HCT116 (cell line): Measurements from ENCODE around the gene TJAP1. TPM values are rescaled to one million over a fixed set of nuclear protein-coding genes. Genes with fewer than 3 reads are reported as not detected.

ENCODE experiments used
- ATAC-seq: fragments of 200-7000 bp; cut with Tn5 transposase; 2 replicates; pipeline ENCODE4 v1.9.1; 2020; ENCODE audit warnings: mild to moderate bottlenecking, moderate library complexity
- BruUV-seq: library from RNA; stranded (reverse); fragments of 400-500 nt; replicated peaks from 2 replicates; lab custom pipeline; 2021; lab: Mats Ljungman, UMichigan
- CTCF ChIA-PET: fragments of 300-600 bp; sonication (Branson Sonifier 250); formaldehyde crosslinking; loops from one replicate; lab custom pipeline; 2021; ENCODE audit warnings: antibody characterized with exemption; lab: Charles Lee
- POLR2A ChIA-PET: fragments of 300-600, 350-600 bp; sonication (Branson Sonifier 250); formaldehyde crosslinking; loops from one replicate; lab custom pipeline; 2021; ENCODE audit warnings: antibody characterized with exemption; lab: Charles Lee
- RAD21 ChIA-PET, 2 experiments: fragments of 300-600 bp; sonication (Branson Sonifier 250); formaldehyde crosslinking; loops; one replicate each; lab custom pipeline; 2023; ENCODE audit warnings: low total read pairs in 2 of 2; ENCODE audit not compliant: uncharacterized antibody in 2 of 2, unreplicated experiment in 2 of 2, low non-redundant PET in 1 of 2; lab: Charles Lee
- DNase-seq: peaks from one replicate; pipeline ENCODE4 v3.0.0-alpha.2; 2010; ENCODE audit warnings: low read depth, low spot score
- H2AFZ ChIP-seq: fragments of 200-600 bp; shearing (Covaris generic), sonication (generic); 2 replicates; pipeline ENCODE4 v1.6.1; 2017; ENCODE audit warnings: low read depth, mixed run types, mixed read lengths, antibody characterized with exemption, low read length; ENCODE audit not compliant: poor library complexity, severe bottlenecking
- H3K27ac ChIP-seq: 2 replicates; pipeline ENCODE4 v1.5.1; 2012; ENCODE audit warnings: low read depth, low read length
- H3K27me3 ChIP-seq: fragments of 200-600 bp; sonication (generic); 2 replicates; pipeline ENCODE4 v1.6.1; 2016; ENCODE audit warnings: mixed run types, low read length, mixed read lengths; ENCODE audit not compliant: insufficient read depth
- H3K36me3 ChIP-seq, 2 experiments: fragments of 200-500 bp in 1 of 2; fragments of 200-600 bp in 1 of 2; sonication (Bioruptor generic) in 1 of 2; sonication (generic) in 1 of 2; 2 replicates each; pipeline versions ENCODE4 v1.5.1 to v1.6.1; 2014 to 2016; ENCODE audit warnings: low read length in 2 of 2, inconsistent platforms in 1 of 2, mixed read lengths in 1 of 2, mixed run types in 1 of 2; ENCODE audit not compliant: insufficient read depth in 2 of 2, control insufficient read depth in 1 of 2
- H3K4me1 ChIP-seq, 2 experiments: fragments of 200-600 bp in 1 of 2; sonication (generic) in 1 of 2; 2 replicates each; pipeline versions ENCODE4 v1.5.1 to v1.6.1; 2012 to 2017; ENCODE audit warnings: low read length in 2 of 2, inconsistent platforms in 1 of 2, mild to moderate bottlenecking in 1 of 2, mixed read lengths in 1 of 2, mixed run types in 1 of 2, moderate library complexity in 1 of 2; ENCODE audit not compliant: insufficient read depth in 2 of 2, control insufficient read depth in 1 of 2
- H3K4me2 ChIP-seq: fragments of 200-600 bp; sonication (generic); 2 replicates; pipeline ENCODE4 v1.6.1; 2017; ENCODE audit warnings: mixed run types, low read length, mixed read lengths
- H3K4me3 ChIP-seq, 2 experiments: fragments of 200-600 bp in 1 of 2; sonication (generic) in 1 of 2; replicated peaks in 1 of 2; 2 replicates each; pipeline ENCODE4 v1.5.1; 2011 to 2016; ENCODE audit warnings: low read length in 2 of 2, control low read depth in 1 of 2, low read depth in 1 of 2, mild to moderate bottlenecking in 1 of 2, mixed read lengths in 1 of 2, mixed run types in 1 of 2
- H3K79me2 ChIP-seq: fragments of 200-600 bp; sonication (generic); 2 replicates; pipeline ENCODE4 v1.6.1; 2017; ENCODE audit warnings: mild to moderate bottlenecking, mixed run types, low read length, moderate library complexity, mixed read lengths; ENCODE audit not compliant: insufficient read depth
- H3K9ac ChIP-seq: fragments of 200-600 bp; sonication (generic); 2 replicates; pipeline ENCODE4 v1.6.1; 2016; ENCODE audit warnings: low read length, mixed read lengths
- H3K9me2 ChIP-seq: fragments of 200-600 bp; sonication (generic), shearing (Covaris generic); 2 replicates; pipeline ENCODE4 v1.6.1; 2017; ENCODE audit warnings: mixed run types, mild to moderate bottlenecking, moderate library complexity; ENCODE audit not compliant: insufficient read depth
- H3K9me3 ChIP-seq, 2 experiments: fragments of 200-500 bp in 1 of 2; fragments of 200-600 bp in 1 of 2; sonication (Bioruptor generic) in 1 of 2; sonication (generic) in 1 of 2; 2 replicates each; pipeline ENCODE4 v1.6.1; 2014 to 2017; ENCODE audit warnings: low read length in 2 of 2, mixed read lengths in 2 of 2, inconsistent platforms in 1 of 2, low read depth in 1 of 2, mild to moderate bottlenecking in 1 of 2, mixed run types in 1 of 2, moderate library complexity in 1 of 2; ENCODE audit not compliant: control insufficient read depth in 1 of 2, insufficient read depth in 1 of 2
- H4K20me1 ChIP-seq: fragments of 200-600 bp; sonication (generic), shearing (Covaris generic); 2 replicates; pipeline ENCODE4 v1.6.1; 2017; ENCODE audit warnings: mixed run types, mild to moderate bottlenecking, moderate library complexity; ENCODE audit not compliant: insufficient read depth
- CEBPB ChIP-seq: IDR thresholded peaks from 2 replicates; pipeline ENCODE4 v1.6.1; 2012; ENCODE audit warnings: low read depth
- EGR1 ChIP-seq: IDR thresholded peaks from 2 replicates; pipeline ENCODE4 v1.6.1; 2012; ENCODE audit warnings: low read depth
- ELF1 ChIP-seq: IDR thresholded peaks from 2 replicates; pipeline ENCODE4 v1.6.1; 2012; ENCODE audit warnings: low read depth, borderline replicate concordance
- FOSL1 ChIP-seq: IDR thresholded peaks from 2 replicates; pipeline ENCODE4 v1.6.1; 2012; ENCODE audit warnings: low read depth
- JUND ChIP-seq: IDR thresholded peaks from 2 replicates; pipeline ENCODE4 v1.6.1; 2012
- POLR2A ChIP-seq: IDR thresholded peaks from 2 replicates; pipeline ENCODE4 v1.7.0; 2011; ENCODE audit warnings: borderline replicate concordance; ENCODE audit not compliant: insufficient read depth, insufficient read length; ENCODE audit errors: extremely low read depth
- SP1 ChIP-seq: IDR thresholded peaks from 2 replicates; pipeline ENCODE4 v1.6.1; 2012; ENCODE audit warnings: low read depth
- TCF7L2 ChIP-seq: IDR thresholded peaks from 2 replicates; pipeline ENCODE4 v1.7.0; 2011; ENCODE audit warnings: borderline replicate concordance, inconsistent platforms; ENCODE audit not compliant: insufficient read depth, insufficient read length; ENCODE audit errors: extremely low read depth
- YY1 ChIP-seq: IDR thresholded peaks from 2 replicates; pipeline ENCODE4 v1.6.1; 2011; ENCODE audit warnings: low read length, low read depth, moderate library complexity, mild to moderate bottlenecking; ENCODE audit not compliant: insufficient replicate concordance; ENCODE audit errors: extremely low read depth
- ZBTB33 ChIP-seq: IDR thresholded peaks from 2 replicates; pipeline ENCODE4 v1.6.1; 2011; ENCODE audit warnings: mild to moderate bottlenecking, low read length, moderate library complexity; ENCODE audit not compliant: insufficient replicate concordance; ENCODE audit errors: extremely low read depth
- ZFX ChIP-seq: fragments of 450-650 bp; IDR thresholded peaks from 2 replicates; pipeline ENCODE4 v1.6.1; 2017
- ZNF274 ChIP-seq: fragments of 200-500 bp; sonication (Bioruptor generic); IDR thresholded peaks from 2 replicates; pipeline ENCODE4 v1.6.1; 2014; ENCODE audit warnings: mild to moderate bottlenecking, low read depth, low read length, inconsistent platforms
- intact Hi-C: fragments of 100-400 bp; cut with micrococcal nuclease; formaldehyde crosslinking; loops from 2 replicates; pipeline ENCODE4 v1.10.0; 2022
- total RNA-seq: library from RNA; stranded (reverse); gene quantifications from one replicate; pipeline ENCODE4 v1.2.1, GENCODE V29; 2021; ENCODE audit not compliant: unreplicated experiment
- TF ChIP-seq, protein P1 (sequence below): IDR thresholded peaks from 2 replicates; pipeline ENCODE4 v1.6.1; 2012
- TF ChIP-seq, protein P2 (sequence below): IDR thresholded peaks from 2 replicates; pipeline ENCODE4 v1.6.1; 2012; ENCODE audit warnings: low read depth

Gene TJAP1
- total RNA-seq, 1 experiment from 2014 or later = 45.2 TPM

GRCh38 chr6:43515808-43516207, 38.4 kb downstream of the TJAP1 start:
- Histone ChIP-seq H3K9ac (peak overlapping the region; percentile 98), H3K36me3 (peaks cover 40 to 43% of the 10 kb centered on the region in 2 experiments), H3K9me3 (no peaks in the 10 kb centered on the region), H3K4me1 (peaks cover 14 to 21% of the 10 kb centered on the region in 2 experiments; a peak in 3 of 4 replicates), H4K20me1 (0 out of 2 replicates have a peak, but pooled peaks cover 3% of the 10 kb centered on the region), H3K4me2 (peak overlapping the region; percentile 92), H3K27me3 (no peaks in the 10 kb centered on the region)
- BruUV-seq = TSS peak; percentile 70
- POLR2A ChIA-PET = no interaction called here
- no peak for DNase-seq
- TF ChIP-seq, protein P1, sequence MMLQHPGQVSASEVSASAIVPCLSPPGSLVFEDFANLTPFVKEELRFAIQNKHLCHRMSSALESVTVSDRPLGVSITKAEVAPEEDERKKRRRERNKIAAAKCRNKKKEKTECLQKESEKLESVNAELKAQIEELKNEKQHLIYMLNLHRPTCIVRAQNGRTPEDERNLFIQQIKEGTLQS = no peak
- no peak for TF ChIP-seq FOSL1
- no peak for TF ChIP-seq YY1
- TF ChIP-seq, protein P2, sequence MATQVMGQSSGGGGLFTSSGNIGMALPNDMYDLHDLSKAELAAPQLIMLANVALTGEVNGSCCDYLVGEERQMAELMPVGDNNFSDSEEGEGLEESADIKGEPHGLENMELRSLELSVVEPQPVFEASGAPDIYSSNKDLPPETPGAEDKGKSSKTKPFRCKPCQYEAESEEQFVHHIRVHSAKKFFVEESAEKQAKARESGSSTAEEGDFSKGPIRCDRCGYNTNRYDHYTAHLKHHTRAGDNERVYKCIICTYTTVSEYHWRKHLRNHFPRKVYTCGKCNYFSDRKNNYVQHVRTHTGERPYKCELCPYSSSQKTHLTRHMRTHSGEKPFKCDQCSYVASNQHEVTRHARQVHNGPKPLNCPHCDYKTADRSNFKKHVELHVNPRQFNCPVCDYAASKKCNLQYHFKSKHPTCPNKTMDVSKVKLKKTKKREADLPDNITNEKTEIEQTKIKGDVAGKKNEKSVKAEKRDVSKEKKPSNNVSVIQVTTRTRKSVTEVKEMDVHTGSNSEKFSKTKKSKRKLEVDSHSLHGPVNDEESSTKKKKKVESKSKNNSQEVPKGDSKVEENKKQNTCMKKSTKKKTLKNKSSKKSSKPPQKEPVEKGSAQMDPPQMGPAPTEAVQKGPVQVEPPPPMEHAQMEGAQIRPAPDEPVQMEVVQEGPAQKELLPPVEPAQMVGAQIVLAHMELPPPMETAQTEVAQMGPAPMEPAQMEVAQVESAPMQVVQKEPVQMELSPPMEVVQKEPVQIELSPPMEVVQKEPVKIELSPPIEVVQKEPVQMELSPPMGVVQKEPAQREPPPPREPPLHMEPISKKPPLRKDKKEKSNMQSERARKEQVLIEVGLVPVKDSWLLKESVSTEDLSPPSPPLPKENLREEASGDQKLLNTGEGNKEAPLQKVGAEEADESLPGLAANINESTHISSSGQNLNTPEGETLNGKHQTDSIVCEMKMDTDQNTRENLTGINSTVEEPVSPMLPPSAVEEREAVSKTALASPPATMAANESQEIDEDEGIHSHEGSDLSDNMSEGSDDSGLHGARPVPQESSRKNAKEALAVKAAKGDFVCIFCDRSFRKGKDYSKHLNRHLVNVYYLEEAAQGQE = no peak
- TF ChIP-seq SP1 = no peak
- no peak for TF ChIP-seq POLR2A
- no peak for TF ChIP-seq ZFX
- no peak for TF ChIP-seq JUND
- no peak for TF ChIP-seq ZBTB33
- TF ChIP-seq TCF7L2 = no peak
- TF ChIP-seq ZNF274 = no peak
- no peak for TF ChIP-seq CEBPB
- no peak for TF ChIP-seq ELF1
- TF ChIP-seq EGR1 = no peak
- TF ChIP-seq, all 23 proteins: peak for 0
- intact Hi-C loops = loop anchor here (5.0 kb wide), 1 partner anchor 344 kb away; the partner anchor contains the start of gene SRF
- Histone ChIP-seq H3K79me2 (peaks cover 60% of the 10 kb centered on the region), H3K4me3 (peak overlapping the region; percentile 92 to 100), H3K27ac (peak overlapping the region; percentile 61), H2AFZ (no peak overlapping the region), H3K9me2 (no peaks in the 10 kb centered on the region)
- ATAC-seq = no peak
- ChIA-PET CTCF (interaction anchor here (2.7 kb wide), 1 partner anchor 9 kb away, joined by 12 read pairs; no protein-coding TSS in a partner anchor), RAD21 (no interaction called here)
